IPS-NIHi11 (cell line): Measurements from ENCODE around the gene PARVB.
A peak's percentile ranks its signal among the peaks of the same experiment; 100 is the strongest.
"Not testable (repeated sequence)": the region's sequence is repeated elsewhere in the genome, so short reads cannot be mapped to it uniquely, and the experiment has no call there.

Source experiments
- DNase-seq: peaks from one replicate; pipeline ENCODE4 v3.0.0; 2012; ENCODE audit warnings: mixed read lengths, low spot score

Gene PARVB

DNA sequence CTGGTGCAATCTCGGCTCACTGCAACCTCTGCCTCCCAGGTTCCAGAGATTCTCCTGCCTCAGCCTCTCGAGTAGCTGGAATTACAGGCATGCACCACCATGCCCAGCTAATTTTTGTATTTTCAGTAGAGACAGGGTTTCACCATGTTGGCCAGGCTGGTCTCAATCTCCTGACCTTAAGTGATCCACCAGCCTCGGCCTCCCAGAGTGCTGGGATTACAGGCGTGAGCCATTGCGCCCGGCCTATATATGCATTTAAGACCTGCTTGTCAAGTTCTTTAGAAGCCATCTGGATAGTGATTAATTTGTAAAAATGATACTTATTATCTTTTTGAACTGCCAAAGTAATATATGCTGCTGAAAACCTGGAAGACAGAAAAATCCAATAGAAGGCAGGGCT lies 86.6 kb downstream of the PARVB start:
- not testable (repeated sequence) for DNase-seq

DNA sequence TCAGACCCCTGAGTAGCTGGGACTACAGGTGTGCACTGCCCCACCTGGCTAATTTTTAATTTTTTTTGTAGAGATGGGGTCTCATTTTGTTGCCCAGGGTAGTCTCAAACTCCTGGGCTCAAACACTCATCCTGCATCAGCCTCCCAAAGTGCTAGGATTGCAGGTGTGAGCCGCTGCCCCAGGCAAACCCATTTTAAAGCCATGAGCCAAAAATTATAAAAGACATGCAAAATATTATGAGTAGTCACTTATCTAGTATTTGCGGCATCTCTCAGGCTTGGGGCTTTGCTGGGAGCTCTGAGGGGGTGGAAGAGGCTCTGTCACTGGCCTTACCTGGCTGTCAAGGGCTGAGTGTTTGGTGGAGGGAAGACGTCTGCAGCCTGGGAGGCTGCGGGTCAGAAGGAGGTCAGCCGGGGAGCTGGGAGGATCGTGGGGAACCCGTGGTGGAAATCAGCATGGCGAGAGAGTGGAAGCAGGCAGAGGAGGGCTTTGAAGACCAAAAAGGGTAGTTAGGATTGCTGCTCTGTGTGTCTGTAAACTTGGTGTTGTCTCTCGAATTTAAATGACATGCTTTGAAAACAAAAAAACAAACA lies 87.6 kb downstream of the PARVB start:
- no peak for DNase-seq

DNA sequence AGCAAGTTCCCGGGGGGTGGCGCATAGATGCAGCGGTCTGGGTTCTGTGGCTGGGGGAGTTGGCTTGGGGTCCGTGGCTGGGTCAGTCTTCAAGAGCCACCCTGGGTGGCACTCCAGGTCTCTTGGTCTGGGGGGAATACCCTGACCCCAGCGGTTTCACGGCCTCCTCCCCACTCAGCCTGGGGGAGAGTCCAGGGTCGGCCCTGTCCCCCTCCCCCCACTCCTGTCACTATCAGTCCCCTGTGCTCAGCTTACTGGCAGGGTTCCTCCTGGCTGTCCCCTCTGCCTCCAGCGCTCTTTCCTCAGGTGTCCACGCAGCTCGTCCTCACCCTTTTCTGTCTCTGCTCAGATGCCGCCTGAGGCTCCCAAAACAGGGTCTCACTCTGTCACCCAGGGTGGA lies 88.1 kb downstream of the PARVB start:
- DNase-seq, result no peak

DNA sequence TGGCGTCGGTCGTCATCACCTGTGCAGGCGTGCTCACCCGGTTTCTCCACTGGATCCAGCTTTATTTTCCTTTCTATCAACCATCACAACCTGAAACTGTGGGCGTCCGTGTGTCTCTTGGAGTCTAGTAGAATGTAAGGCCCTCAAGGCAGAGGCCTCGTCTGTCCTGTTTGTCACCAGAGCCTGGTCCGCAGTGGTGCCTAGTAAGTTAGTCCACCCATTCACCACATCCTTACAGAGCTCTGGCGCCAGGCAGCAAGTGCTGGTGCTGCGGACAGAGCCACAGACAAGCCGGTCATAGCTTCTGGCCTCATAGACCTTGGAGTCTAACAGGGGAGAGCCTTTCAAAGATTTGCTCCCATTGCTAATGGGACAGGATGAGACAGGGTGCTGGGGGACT lies 92.2 kb downstream of the PARVB start:
- DNase-seq, result no peak

DNA sequence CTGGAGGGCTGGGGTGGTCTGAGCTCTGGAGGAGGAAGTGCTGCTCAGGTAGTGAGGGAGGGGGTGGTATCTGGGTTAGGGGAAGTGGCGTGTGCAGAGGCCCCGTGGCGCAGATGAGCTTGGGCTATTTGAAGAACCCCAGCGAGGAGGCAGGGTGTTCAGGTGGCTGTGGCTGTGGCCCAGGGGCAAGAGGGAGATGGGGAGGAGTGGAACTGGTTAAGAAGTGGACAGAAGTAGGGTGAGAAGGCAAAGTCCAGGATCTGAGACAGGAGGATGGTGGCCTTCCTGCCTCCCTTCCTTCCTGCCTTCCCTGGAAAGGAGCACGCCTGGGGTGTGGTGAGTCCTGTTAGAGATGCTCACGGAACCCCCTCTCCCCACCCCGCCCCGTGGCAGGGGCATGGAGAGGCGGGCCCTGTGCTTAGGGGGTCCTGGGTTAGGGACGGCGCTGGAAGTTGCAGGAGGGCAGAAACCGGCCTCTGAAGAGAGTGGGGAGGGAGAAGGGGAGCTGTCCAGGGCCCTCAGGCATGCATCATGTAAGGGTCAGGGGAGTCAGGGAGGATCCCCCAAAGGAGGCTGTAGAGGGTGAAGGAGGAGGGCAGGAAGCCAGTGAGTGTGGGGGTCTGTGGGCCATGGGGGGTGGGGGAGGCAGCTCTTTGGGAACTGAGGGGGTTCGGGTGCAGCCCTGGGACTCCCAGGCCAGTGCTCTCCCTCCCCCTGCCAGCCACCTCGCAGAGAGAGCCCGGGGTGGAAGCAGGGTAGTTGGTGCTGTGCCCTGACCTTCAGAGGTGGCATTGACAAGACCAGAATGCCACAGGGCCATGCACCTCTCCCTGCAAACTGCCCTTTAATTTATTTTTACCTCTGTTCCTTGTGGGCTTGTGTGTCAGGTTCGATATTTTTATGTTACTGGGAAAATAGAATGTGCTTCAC lies 92.9 kb downstream of the PARVB start:
- no peak for DNase-seq

DNA sequence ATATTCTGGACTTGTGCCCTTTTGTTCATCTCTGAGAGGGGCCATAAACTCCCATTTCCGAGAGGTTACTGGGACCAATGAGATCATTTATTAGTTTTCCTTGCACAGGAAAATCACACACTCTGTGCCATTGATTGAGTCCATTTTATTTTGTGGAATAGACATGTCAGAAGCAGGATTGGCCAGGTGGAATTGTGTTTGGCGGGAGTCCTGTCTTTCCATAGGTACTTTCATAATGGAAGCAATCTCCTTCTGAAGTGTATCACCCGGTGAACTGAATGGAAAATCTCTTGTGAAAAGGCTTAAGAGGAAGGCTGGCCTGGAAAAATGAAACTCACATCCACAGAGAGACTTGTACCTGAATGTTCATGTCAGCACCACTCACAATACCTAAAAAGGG lies 93.6 kb downstream of the PARVB start:
- no peak for DNase-seq

DNA sequence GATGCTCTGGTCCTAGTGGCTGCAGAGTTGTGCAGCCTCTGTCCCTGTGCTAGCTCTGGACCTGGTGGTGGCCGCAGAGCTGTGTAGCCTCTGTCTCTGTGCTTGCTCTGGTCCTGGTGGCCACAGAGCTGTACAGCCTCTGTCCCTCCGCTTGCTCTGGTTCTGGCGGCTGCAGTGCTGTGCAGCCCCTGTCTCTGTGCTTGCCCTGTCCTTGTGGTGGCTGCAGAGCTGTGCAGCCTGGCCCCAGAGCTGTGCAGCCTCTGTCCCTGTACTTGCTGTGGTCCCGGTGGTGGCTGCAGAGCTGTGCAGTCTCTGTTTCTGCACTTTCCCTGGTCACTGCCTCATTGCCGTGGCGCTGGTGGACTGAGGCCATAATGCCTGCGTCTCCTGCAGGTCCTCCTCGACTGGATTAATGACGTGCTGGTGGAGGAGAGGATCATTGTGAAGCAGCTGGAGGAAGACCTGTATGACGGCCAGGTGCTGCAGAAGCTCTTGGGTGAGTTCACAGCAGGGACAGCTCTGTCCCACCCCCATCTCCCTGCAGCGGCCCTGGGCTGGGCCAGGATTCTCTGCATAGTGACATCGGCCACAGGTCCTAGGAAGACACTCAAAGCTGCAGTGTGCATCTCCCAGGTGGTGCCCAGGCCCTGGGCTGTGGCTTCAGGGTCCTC lies 94.7 kb downstream of the PARVB start:
- no peak for DNase-seq

DNA sequence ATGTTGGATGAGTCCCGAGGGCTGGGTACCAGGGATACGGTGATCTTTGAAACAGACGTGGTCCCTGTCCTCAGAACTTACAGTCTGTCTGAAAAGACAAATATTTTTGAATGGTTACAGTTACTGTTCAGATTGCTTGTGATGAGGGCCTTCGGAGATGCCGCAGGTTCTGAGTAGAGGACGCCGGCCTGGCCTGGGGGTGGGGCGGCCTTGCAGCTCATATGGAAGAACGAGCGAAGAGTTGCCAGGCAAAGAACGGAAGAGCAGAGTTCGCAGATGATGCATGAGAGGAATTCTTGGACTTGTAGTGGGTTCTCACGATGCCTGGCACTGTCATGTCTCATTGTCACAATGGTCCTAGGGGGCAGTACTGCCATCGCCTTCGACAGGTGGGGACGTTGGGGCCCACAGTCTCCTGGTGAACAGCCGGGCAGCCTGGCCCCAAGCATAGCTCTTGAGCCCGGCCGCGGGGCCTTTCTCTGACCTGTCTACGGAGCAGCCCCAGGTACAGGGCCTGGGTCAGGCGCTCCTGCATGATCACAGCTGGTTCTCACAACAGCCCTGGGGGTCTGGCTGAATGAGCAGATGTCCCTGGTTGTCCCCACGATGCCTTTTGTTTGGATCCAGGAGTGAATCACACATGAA lies 95.7 kb downstream of the PARVB start:
- no peak for DNase-seq

DNA sequence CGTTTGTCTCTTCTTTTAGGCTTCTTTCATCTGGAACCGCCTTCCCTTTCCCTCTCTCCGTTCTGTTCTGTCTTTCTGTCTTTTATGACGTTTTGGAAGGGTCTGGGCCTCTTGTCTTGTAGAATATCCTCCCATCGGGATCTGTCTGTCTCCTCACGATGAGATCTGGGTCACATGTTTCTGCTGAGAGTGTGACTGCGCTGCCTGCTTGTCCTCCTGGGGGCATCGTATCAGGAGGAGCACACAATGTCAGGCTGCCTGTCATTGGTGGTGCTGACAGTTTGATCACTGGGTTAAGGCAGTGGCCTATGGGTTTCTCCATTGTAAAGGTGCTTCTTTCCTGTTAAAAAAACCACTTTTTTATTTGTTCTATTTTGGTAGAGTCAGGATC lies 96.2 kb downstream of the PARVB start:
- DNase-seq, result peak; percentile 37

DNA sequence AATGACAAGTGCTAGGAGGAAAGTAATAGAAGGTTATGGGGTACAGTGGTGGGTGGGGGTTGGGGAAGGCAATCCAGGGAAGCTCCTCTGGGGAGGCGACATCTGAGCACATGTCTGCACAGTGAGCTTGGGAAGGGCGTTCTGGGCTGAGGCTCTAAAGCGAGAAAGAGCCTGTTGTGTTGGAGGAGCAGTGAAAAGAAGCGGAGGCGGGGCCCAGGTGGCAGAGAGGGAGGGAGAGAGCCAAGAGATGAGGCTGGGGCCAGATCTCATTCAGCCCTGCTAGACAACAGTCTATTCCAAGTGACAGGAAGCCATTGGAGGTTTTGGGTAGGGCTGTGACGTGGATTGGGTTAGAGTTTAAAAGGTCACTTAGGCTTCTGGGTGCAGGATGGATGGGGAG lies 101.3 kb downstream of the PARVB start:
- DNase-seq, result no peak

DNA sequence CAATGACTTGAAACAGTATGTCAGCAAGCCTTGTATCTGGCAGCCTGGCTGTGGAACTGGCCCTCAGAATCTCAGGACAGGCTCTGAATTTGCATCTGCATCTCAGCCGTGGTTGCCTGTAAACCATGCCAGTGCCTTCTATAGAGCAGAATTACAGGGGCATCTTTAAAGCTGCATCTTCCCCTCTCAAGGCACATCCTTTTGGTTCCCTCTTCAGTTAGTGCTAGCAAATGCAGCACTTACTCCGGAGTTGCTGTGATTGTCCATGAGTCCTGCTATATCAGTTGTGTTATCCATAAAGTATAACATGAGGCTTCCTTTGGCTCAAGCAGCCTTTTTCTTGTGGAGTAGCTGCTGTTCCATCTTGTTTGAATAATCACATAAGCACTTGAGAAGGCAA lies 102.7 kb downstream of the PARVB start:
- DNase-seq, result no peak

DNA sequence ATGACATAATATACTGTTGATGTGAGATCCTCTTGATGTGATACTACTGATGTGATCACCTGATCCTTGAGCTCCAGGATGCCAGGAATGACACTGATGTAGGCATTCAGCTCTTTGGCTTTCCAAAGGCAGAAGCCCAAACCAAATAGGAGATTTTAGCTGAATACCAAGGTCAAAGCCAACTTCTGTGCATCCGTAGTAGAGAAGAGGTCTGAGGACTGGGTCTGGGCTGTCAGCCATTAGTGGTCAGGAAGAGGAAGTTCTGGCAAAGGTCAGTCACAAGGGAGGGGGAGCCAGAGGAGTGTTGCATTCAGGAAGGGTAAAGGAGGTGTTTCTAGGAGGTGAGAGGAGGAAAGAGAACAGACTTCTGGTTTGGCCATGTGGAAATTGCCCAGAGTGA lies 103.3 kb downstream of the PARVB start:
- no peak for DNase-seq

DNA sequence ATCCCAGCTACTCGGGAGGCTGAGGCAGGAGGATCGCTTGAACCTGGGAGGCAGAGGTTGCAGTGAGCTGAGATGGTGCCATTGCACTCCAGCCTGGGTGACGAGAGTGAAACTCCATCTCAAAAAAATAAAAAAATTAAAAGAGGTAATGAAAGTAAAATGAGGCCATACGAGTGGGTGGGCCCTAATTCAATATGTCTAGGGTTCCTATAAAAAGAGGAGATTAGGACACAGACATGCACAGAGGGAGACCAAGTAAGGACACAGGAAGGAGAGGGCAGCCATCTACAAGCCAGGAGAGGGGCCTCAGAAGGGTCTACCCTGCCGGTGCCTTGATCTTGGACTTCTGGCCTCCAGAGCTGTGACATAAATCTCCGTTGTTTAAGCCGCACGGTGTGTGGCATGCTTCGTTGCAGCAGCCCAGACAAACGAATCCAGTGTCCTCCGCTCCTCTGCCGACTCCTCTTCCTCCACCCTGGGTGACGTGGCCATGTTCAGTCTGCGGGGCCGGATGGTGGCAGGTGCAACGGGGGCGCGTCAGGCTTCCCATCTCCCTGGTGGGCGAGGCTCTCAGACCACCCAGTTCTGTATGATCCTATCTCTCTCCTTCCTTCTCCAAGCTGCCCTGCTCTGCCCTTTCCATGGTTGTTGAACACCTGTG lies 105.0 kb downstream of the PARVB start:
- DNase-seq, result no peak

DNA sequence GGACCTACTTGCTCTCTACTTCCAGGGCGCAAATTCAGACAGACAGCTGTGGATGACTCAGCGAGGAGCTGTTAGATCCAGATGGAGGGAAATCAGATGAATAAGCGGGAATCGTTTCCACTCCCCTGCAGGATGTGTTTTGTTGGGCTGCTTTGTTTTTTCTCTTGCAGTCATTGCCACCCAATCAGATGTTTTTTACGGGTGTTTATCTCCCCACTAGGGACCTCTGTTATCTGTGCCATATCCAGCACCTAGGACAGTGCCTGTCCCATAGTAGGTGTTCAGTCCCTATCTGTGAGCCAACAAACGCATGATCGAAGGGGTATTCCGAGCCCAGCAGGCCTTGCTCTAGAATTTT lies 105.5 kb downstream of the PARVB start:
- DNase-seq, result no peak

DNA sequence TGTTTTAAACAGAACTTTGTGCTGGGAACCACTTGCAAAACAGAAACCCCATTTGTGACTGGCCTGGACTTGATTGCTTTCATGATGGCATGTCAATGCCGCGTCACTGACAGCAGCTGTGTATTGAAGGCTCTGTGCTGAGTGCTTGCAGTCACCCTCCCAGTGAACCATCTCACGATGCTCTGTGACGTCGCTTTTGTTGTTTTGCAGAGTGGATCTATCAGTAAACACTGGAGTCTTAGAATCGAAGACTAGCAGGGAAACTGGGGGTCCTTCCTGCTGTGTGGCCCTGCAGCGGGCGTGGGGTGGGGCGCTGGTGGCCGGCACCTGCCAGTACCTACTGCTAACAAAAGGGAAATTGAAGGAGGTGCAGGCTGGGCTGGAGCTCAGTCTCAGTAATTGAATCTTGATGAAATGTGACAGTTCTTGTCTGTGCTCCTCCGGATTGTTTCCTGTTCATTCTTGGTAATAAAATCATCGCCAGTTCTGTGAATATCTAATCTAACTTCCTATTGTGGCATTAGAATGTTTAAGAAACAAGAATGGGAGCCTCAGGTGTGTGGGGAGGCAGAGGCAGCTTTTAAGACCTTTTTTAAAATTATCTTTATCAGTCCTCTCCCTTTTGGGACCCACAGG lies 106.1 kb downstream of the PARVB start:
- no peak for DNase-seq

DNA sequence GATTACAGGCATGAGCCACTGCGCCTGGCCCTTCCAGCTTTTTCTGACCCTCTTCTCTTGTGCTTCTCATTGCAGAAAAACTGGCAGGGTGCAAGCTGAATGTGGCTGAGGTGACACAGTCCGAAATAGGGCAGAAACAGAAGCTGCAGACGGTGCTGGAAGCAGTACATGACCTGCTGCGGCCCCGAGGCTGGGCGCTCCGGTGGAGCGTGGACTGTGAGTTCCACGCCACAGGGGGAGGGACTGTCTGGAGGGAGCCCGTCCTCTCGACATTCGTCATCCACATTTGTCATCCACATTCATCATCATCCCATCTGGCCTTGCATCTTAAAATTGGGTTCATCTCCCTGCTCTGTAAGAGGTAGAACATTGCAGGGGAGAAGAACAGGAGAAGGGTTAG lies 107.3 kb downstream of the PARVB start:
- DNase-seq, result no peak

DNA sequence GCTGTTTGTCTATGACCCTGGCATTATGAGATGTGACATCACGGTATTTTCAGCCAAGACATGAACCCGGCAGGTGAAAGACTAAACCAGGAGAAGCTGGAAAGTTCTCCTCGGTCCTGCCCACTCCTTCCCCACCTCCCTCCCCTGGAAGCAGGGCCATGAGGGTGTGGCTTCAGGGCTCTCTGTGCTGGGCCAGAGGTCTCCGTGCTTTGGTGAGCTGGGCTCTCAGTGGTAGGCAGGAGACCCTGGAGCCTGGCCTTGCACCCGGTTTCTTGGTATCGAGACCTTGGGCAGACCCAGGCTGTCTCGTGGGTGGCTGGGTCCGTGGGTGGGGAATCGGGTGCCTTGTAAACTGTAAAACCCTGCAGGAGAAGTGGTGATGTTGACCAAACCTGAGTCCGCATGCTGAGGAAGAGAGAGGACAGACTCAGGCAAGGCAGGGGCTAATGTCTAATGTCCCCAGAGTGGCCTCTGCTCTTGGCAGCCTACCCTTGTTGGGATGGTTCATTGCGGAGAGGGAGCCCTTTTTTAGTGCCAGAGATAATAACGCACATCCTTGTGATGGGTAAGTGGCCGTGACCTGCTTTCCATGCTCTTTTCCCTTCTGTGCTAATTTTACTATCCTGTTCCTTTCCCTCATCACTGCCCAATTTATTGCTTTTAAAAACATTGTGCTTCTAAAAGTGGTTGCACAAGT lies 108.0 kb downstream of the PARVB start:
- no peak for DNase-seq

DNA sequence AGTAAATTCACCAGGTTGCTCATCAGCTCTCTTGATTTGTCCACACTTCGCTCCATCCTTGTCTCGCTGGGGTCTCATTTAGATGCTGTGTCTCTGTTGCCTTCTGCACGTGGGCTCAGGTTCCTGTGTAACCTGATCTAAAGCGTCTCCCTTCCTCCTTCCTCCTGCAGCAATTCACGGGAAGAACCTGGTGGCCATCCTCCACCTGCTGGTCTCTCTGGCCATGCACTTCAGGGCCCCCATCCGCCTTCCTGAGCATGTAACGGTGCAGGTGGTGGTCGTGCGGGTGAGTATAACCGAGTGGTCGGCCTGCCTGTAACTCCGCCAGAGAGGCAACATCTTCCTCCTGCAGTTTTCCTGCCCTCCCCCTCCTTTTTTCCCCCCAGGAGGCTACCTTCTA lies 108.6 kb downstream of the PARVB start:
- peak; percentile 67 for DNase-seq

DNA sequence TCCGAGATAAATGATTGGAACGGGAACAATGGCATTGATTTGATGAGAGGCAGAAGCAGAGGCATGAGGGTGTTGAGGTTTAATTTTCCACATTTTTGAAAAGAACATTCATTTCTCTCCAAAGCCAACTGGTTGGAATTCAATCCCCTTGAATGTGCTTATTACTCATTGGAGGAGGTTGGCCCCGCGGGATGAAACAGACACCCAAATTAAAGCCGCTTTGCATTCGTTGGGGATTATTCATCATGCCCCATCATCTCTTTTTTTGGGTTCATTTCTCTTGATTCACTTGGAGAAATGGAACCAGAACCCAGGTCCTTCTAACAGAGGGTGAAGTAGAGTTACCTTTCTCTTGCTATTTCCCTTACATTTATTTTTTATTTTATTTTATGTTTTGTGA lies 109.1 kb downstream of the PARVB start:
- no peak for DNase-seq

DNA sequence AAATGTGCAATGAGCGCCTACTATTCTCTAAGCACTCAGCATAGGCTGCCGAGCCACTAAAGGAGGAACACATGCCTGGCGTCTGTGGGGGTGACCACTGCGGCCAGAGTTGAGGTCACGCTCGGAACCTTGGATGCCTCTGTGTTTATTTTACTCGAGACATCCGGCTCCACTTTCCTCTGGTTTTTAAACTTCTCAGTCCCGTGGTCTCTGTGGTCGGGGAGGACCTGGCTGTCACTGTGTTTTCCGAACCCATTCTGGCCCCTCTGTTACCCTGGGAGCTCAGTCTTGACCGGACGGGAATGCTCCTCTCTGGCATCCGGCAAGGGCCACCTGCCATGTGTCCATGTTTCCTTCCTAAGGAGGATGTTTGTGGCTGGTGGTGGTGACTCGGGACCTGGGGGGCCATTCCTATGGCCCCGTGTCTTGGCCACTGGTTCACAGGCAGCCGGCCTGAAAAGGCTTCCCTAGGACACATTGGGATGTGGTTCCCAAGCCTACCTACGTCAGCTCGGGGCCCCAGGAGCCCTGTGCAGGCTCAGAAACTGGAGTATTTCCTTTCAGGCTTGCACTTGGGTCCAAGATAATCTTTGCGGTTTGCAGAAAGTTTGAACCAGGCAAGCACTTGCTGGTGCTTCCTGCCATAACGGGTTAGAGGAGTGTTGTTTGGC lies 109.9 kb downstream of the PARVB start:
- no peak for DNase-seq

DNA sequence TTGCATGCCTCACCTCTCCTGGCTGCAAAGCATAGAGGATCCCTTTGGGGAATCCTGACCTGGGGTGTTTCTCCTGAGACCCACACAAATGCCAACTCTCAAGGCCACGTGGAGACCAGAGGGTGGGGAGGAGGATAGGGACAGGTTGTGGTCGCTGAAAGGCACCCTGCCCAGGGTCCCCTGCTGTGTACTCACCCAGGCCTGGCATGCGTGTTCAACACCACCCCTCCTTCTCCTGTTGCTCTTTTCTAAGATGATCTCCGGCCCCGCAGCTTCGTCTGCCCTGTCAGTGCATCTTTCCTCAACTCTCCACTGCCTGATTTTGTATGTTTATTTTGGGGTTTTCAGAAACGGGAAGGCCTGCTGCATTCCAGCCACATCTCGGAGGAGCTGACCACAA lies 112.0 kb downstream of the PARVB start:
- no peak for DNase-seq
